ENCODE results near the gene EDARADD.
"Not testable (repeated sequence)": the region's sequence is repeated elsewhere in the genome, so short reads cannot be mapped to it uniquely, and the experiment has no call there.

Gene EDARADD

GRCh38 chr1:236489710-236490377 lies 95.8 kb downstream of the EDARADD start:
- DNase-seq (ENCODE audit: low read depth) = no peak

- DNase-seq (ENCODE audit: low read depth) = no peak
These were observed 97.5 kb downstream of the EDARADD start for GRCh38 chr1:236491469-236492136.

DNA sequence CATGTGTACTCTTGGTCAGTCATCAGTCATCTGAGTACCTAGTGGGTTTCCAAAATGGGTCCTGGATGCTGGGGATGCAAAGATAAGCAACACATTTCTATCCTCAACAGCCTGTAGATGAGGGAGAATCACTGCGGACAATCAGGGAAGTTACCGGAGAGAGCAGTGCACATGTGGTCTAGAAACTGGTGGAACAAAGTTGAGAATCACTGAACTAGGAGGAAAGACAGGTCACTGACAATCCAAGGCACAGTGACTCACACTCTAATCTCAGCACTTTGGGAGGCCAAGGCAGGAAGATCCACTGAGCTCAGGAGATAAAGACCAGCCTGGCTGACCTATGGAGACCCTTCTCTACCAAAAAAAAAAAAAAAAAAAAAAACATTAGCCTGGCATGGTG lies 98.3 kb downstream of the EDARADD start:
- no peak for DNase-seq (ENCODE audit: low read depth)

DNA sequence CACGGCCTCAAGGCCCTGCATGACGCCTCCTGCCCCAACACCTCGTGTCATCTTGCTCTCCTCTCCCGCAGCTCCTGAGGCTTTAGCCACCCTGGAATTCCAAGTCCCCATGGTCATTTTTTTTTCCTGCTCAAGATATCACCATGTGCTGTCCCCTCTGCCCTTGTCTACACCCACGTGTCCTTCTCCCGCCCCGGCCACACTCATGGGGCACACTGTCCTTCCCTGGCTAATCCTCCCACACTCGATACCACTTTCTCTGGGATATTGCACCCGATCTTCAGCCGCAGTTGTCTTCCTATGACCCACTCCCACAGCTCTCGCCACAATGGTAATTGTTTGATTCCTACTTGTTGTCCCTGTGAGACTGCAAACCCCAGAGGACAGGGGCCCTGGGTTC lies 100.0 kb downstream of the EDARADD start:
- DNase-seq (ENCODE audit: low read depth) = no peak

- no peak for DNase-seq (ENCODE audit: low read depth)
These were observed 100.7 kb downstream of the EDARADD start for GRCh38 chr1:236494586-236495466.

DNA sequence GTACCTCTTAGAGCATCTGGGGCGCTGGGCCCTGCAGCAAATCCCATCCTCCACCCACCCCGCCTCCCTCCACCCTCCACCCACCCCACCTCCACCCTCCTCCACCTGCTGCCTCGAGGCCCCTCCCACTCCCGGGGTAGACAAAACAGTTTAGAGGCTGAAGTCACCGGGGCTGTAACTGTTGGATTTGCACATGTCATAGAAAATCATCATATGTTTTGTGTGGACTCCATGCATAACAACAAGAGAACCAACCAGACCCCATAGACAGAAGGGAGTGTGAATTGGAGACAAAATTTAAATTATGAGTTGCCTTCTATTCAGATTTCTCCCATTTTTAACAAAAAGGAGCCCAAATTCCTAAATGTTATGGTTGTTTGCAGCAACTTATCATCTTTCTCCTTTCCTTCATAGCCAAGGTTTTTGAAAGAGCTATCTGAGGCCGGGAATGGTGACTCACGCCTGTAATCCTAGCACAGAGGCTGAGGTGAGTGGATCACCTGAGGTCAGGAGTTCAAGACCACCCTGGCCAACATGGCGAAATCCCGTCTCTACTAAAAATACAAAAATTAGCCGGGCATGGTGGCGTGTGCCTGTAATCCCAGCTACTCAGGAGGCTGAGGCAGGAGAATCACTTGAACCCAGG lies 101.5 kb downstream of the EDARADD start:
- DNase-seq (ENCODE audit: low read depth) = no peak

GRCh38 chr1:236497908-236498307 lies 103.8 kb downstream of the EDARADD start:
- no peak for DNase-seq (ENCODE audit: low read depth)

GRCh38 chr1:236501093-236501492 lies 107.0 kb downstream of the EDARADD start:
- DNase-seq (ENCODE audit: low read depth) = no peak

GRCh38 chr1:236502579-236502971 lies 108.5 kb downstream of the EDARADD start:
- DNase-seq (ENCODE audit: low read depth) = no peak

DNA sequence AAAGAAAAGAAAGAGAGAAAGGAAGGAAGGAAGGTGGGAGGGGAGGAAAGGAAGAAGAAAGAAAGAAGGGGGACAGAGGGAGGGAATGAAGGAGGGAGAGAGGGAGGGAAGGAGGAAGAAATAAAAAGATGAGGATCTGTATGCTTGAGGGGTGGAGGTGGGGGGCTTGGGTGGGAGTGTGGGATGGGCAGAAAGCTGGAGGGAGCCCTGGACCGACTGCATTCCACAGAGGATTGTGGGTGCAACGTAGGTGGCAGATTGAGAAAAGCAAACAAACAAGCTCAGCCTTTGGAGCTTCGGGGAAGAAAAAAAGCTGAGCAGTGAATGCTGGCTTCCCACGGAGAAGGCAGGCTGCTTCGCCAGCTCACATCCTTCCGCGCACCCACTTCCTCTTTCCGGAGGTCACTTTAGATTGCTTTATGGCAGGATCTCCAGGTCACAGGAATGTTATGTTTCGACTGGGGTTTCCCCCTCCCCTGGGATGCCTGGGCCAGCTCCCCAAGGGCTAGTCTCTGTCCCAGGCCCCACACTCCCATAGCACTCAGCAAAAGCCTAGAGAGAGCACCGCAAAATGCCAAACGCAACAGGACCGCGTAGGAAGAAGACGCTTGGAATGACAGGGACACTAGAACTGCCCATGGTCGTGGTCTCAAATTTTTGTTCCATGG lies 109.0 kb downstream of the EDARADD start:
- DNase-seq (ENCODE audit: low read depth) = no peak

GRCh38 chr1:236504338-236504737 lies 110.3 kb downstream of the EDARADD start:
- DNase-seq (ENCODE audit: low read depth) = not testable (repeated sequence)

DNA sequence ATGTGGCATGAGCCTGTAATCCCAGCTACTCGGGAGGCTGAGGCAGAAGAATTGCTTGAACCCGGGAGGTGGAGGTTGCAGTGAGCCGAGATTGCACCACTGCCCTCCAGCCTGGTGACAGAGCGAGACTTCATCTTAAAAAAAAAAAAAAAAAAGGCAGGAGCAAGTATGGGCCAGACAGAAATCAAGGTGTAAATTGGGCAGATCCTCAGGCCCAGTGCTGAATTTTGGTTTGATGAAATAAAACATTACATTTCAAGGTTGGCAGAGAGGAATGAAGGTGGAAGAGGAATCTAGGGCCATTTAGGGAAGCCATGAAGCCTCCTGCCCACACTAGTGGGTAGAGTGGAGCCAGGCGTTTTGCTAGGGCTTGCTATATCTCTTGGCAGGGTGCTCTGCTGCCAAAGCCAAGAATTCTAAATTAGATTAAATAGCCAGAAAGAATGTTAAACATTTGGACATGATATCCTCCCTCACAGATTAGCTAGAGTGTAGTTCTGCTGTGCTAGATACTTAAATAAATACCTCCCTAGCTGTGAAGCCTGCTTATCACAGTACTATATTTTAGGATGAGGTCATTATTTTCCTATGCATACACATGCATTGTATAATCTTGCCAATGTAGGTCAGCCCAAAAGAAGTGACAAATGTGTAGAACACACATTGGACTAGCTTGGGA lies 113.1 kb downstream of the EDARADD start:
- no peak for DNase-seq (ENCODE audit: low read depth)

- DNase-seq (ENCODE audit: low read depth) = no peak
These were observed 114.5 kb downstream of the EDARADD start for GRCh38 chr1:236508593-236509027.

DNA sequence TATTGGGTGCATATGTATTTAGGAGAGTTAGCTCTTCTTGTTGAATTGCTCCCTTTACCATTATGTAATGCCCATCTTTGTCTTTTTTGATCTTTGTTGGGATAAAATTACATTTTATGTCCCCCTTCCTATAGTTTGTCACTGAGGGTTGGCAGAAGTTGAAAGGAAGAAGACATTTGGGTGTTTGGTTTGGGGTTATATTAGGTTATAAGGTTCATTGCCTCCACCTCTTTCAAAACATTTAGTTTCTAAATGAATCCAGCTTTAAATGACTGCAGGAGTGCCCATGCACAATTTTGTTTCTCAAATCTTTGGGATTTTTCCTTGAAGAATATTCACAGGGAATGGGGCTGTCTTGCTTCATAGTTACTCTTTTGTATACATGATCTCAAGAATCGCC lies 115.1 kb downstream of the EDARADD start:
- no peak for DNase-seq (ENCODE audit: low read depth)

DNA sequence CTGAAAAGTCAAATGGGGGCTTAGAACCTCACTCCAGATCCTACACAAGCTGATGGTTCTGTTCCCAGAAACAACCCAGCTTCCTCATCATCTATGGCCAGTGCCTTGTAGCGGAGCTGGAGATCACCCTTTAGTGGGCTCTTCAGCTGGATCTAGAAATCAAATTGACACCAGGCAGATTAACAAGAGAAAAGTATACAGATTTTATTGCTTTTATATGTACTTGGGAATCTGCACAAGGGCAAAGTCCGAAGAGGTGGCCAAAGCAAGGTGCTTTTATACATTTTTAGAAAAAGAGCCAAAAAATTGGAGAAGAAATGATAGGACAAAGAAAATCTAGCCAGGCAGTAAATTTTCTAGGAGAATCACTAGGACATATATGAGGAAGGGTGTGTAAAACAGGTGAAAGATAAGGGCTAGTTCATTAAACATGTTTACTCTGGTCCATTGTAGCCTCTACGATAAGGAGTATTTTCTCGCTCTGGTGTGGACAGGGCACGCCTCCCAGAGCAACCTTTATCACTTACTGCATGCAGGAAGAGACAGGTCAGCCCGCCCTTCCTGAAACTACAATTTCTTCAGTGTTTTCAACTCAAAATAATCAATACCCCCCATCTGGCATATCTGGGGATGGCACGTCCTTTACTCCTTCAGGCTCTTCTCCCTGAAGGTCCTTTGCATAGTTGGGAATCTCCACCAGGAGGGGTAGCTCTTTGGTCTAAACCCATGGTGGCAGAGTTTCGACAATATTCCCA lies 115.7 kb downstream of the EDARADD start:
- no peak for DNase-seq (ENCODE audit: low read depth)

DNA sequence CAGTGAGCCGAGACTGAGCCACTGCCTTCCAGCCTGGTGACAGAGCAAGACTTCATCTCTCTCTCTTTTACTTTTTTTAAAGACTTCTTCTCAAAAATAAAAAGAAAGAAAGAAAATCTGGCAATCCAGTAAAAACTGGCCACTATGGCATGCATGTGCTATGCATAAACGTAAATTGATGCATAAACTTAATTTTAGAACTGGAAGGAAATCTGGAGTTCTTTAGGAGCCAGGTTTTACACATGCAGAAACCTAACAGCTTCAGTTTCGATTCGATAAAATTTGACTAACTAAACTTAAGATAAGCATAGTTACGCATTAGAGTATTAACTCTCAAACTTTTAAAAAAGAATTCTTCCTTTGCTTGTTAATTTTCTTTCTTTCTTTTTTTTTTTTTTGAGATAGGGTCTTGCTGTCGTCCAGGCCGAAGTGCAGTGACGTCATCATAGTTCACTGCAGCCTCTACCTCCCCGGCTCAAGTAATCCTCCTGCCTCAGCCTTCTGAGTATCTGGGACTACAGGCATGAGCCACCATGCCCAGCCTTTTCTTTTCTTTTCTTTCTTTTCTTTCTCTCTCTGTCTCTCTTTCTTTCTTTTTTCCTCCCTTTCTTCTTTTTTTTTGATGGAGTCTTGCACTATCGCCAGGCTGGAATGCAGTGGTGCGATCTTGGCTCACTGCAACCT lies 117.8 kb downstream of the EDARADD start:
- no peak for DNase-seq (ENCODE audit: low read depth)

DNA sequence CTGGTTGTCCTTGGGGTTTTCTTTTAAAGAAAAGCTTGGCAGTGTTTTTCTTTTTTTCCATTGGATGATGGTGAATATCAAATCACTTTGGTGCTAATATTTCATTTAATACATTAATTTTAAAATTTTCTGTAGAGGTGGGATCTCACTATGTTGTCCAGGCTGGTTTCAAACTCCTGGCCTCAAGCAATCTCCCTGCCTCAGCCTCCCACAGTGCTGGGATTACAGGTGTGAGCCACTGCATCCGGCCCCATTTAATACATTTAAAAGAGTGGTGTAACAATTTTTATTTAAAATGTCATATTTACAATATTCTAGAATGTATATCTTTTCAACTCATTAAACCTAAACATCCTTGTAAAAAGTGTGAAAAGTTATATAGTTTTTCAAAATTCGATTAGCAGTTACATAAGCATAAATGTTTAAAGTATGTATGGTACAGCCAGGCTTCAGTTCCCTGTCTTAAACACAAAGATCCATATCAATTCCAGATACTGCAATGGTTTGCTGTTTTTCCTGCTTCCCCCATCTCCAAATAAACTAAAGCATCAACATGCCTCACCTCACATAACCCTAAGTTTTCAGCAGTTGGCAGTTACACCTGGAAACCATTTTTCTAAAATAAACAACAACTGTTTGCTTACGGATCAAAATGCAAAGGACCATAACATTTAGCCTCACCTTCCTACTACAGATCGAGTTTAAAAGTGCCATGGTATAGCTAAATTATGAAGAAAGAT lies 120.8 kb downstream of the EDARADD start:
- DNase-seq (ENCODE audit: low read depth) = no peak

DNA sequence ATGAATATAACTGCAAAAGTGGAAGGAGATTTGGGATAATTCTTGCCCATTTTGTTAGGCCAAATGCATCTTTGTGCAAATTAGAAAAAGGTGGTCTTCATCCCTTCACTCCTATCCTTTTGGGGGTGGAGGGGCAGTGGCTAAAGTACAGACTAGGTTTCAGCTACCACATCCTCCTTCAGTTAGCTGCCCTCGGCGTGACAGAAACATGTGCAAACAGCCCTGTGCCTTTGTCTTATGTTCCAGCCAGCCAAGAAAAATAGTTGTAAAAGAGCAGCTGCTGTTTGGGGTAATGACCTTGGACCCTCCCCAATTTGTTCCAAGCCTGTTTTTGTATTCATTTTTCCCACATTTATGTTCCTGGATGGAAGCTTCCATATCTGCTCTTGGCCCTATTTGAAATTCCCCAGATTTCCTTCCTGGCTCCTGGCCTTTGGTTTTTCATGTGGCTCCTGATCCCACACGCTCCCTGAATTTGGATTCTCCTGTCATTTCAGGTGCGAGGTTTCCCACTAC lies 121.4 kb downstream of the EDARADD start:
- no peak for DNase-seq (ENCODE audit: low read depth)
